Cardiac fibroblast (primary cell): ENCODE data around the gene FBP2.

Experiments
- DNase-seq, 2 donors: peaks; one replicate each; pipeline versions ENCODE4 v3.0.0 to v3.0.0-alpha.2; 2010; ENCODE audit warnings: low read depth in 2 of 2
- H3K4me3 ChIP-seq, 2 donors: replicated peaks in 1 of 2; 1 replicate in 1 of 2; 2 replicates in 1 of 2; pipeline ENCODE4 v1.5.1; 2011; ENCODE audit warnings: low read depth in 2 of 2, low read length in 2 of 2, mild to moderate bottlenecking in 2 of 2, moderate library complexity in 1 of 2
- CTCF ChIP-seq: IDR thresholded peaks from one replicate; pipeline ENCODE4 v1.5.1; 2011; ENCODE audit warnings: low read depth, mild to moderate bottlenecking, low read length, inconsistent platforms

FBP2 gene

GRCh38 chr9:94623253-94623652, 29.6 kb upstream of the FBP2 start:
- peak; percentile 38 for TF ChIP-seq CTCF
- peak; percentile 23 to 31 for DNase-seq
- no peak overlapping the region for H3K4me3 ChIP-seq

DNA sequence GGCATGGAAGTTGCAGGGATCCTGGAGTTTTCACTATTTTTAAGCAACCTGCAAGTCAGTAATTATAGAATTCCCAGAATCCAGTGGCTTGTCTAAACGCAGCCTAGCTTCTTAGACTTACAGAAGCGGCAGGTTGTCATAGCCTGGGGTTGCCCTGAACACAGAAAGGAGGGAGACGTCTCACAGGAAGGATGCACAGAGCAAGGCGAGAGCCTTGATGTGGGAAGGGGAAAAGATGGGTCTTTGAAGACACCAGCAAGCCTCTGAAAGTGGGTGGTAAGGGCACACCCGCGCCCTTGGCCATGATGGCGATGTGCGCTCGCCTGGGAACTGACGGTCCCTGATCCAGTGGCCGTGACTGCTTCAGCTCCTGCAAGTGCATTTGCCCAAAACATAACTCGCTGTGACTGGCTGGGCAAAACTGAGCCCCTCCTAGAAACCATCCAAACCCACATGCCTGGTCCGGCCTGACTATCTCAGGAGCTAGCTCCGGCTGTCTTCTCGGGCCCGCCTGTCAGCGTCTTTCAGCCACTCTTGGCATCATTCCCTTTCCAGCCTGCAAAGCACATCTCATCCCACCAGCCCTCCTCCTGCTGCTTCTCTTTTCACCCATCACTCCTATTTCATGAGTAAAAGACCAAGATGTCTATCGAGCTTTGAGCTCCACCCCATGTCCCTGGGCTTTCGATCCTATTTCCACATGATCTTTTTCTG, 28.6 kb upstream of the FBP2 start:
- no peak overlapping the region for H3K4me3 ChIP-seq
- TF ChIP-seq CTCF, result no peak
- no peak for DNase-seq

- DNase-seq, result no peak
- no peak overlapping the region for H3K4me3 ChIP-seq
These were observed 25.4 kb upstream of the FBP2 start for GRCh38 chr9:94619026-94619425.

GRCh38 chr9:94613003-94613402, 19.4 kb upstream of the FBP2 start:
- H3K4me3 ChIP-seq, result no peak overlapping the region
- peak in 1 of 2 donors; percentile 7 for DNase-seq
- TF ChIP-seq CTCF, result no peak

More at GRCh38 chr9:94619026-94619425, 25.4 kb upstream of the FBP2 start:
- no peak for TF ChIP-seq CTCF

DNA sequence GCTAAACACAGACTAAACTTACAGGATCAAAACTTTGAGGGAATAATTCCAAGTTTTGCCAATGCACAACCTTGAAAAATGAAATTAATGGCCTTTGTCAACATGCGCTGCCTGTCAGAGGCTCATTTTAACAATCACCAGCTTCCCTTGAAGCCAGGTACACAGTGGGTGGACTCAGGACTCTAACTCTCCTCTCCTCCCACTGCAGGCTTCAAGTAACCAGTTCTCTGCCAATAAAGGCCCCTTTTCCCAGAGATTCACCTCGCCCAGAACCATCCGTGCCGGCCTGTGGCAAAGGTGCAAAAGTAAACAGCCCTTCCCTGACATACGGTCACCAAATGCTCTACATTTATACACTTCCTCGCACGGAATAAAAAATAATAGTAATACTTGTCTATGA, 18.4 kb upstream of the FBP2 start:
- DNase-seq, result no peak
- TF ChIP-seq CTCF, result no peak
- H3K4me3 ChIP-seq, result no peak overlapping the region

GRCh38 chr9:94611638-94612068, 18.0 kb upstream of the FBP2 start:
- TF ChIP-seq CTCF, result no peak
- H3K4me3 ChIP-seq, result no peak overlapping the region
- no peak for DNase-seq

DNA sequence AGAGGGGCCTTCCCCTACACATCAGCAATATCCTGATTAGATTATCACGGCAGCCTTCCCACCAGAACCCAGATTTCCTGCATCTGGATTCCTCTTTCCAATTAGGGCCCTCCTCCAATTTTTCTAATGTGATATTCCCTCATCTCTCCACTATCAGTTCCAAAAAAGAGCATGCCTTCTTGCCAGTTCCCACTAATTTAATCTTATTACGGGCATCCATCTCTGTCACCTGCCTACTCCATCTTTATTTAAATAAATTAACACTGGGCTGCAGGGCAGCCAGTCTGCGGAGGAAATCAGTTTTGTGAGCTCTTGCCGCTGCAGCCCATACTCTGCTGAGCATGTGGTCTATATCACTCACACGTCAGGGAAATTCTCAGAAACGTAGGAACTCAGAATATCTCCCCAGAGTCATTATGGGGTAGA, 16.6 kb upstream of the FBP2 start:
- DNase-seq, result no peak
- TF ChIP-seq CTCF, result no peak
- H3K4me3 ChIP-seq, result no peak overlapping the region
